ENCODE measurements around the gene ASB1.
"Not testable (repeated sequence)": the region's sequence is repeated elsewhere in the genome, so short reads cannot be mapped to it uniquely, and the experiment has no call there.

ASB1 gene

GRCh38 chr2:238424313-238424700 lies 2.4 kb upstream of the ASB1 start:
- FAIRE-seq, result no peak

- no peak for FAIRE-seq
Observed at GRCh38 chr2:238425505-238425978, 1.2 kb upstream of the ASB1 start.

- no peak for FAIRE-seq
Observed at GRCh38 chr2:238425979-238426567, 654 bp upstream of the ASB1 start.

GRCh38 chr2:238427435-238428162 lies 872 bp downstream of the ASB1 start:
- FAIRE-seq, result no peak

- no peak for FAIRE-seq
Observed at GRCh38 chr2:238428866-238429265, 2.1 kb downstream of the ASB1 start.

GRCh38 chr2:238430781-238431180 lies 4.1 kb downstream of the ASB1 start:
- FAIRE-seq, result no peak

GRCh38 chr2:238431456-238431855 lies 4.7 kb downstream of the ASB1 start:
- FAIRE-seq, result no peak

GRCh38 chr2:238433300-238433915 lies 6.7 kb downstream of the ASB1 start:
- FAIRE-seq, result no peak

- FAIRE-seq, result no peak
Observed at GRCh38 chr2:238433941-238434845, 7.5 kb downstream of the ASB1 start.

- no peak for FAIRE-seq
Observed at GRCh38 chr2:238434846-238435751, 8.4 kb downstream of the ASB1 start.

GRCh38 chr2:238435752-238436096 lies 9.0 kb downstream of the ASB1 start:
- FAIRE-seq, result no peak

- FAIRE-seq, result no peak
Observed at GRCh38 chr2:238438856-238439849, 12.4 kb downstream of the ASB1 start.

- no peak for FAIRE-seq
Observed at GRCh38 chr2:238439917-238440316, 13.2 kb downstream of the ASB1 start.

- no peak for FAIRE-seq
Observed at GRCh38 chr2:238440331-238440730, 13.6 kb downstream of the ASB1 start.

GRCh38 chr2:238440767-238441166 lies 14.0 kb downstream of the ASB1 start:
- FAIRE-seq, result no peak

- no peak for FAIRE-seq
Observed at GRCh38 chr2:238441262-238442114, 14.8 kb downstream of the ASB1 start.

GRCh38 chr2:238442257-238442656 lies 15.5 kb downstream of the ASB1 start:
- FAIRE-seq, result not testable (repeated sequence)

GRCh38 chr2:238444242-238444641 lies 17.5 kb downstream of the ASB1 start:
- FAIRE-seq, result no peak

GRCh38 chr2:238445409-238446190 lies 18.9 kb downstream of the ASB1 start:
- FAIRE-seq, result no peak
